Endometrial microvascular endothelial cells (primary cell): ENCODE measurements around the gene GNAQ. TPM values are rescaled to one million over a fixed set of nuclear protein-coding genes. Genes with fewer than 3 reads are reported as not detected.
"Not testable (repeated sequence)": the region's sequence is repeated elsewhere in the genome, so short reads cannot be mapped to it uniquely, and the experiment has no call there.

Source experiments
- in situ Hi-C: cut with HindIII; loops from 2 replicates; pipeline ENCODE4 v1.10.0; 2017; ENCODE audit warnings: low sequenced_read_pairs, low pct_unique_long_range_greater_than_20kb; ENCODE audit errors: inconsistent ontology term
- total RNA-seq: library from RNA; depleted of rRNA; stranded (reverse); fragments of >200 nt; gene quantifications from one replicate; pipeline ENCODE4 v1.2.3, GENCODE V29; 2015; ENCODE audit errors: inconsistent ontology term

Gene GNAQ
- 28.4 TPM for total RNA-seq

DNA sequence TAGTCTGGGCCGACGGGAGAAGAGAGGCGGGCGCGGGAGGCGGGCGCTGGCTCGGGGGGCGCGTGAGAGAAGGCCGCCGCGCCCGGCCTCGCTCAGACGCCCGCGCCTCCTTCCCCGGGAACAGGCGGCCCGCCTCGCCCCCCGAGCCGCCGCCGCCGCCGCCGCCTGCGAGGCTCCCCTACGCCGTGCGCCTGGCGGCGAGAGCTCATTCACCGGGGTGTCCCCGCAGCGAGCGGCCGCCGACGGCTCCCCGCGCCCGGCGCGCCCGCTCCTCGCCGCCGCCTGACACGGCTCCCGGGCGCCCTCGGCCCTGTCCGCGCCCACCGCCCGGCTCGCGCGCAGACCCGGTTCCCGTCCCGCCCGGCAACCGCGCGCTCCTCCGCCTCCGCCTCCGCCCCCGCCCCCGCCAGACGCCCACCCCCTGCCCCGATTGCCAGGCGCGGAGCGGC lies at the start of gene GNAQ:
Gene GNAQ, minus strand, starts transcription at position 368 of the 449 bp plus-strand sequence. CDS start 576 bp downstream, outside the sequence.
- in situ Hi-C loops = no loop called here

DNA sequence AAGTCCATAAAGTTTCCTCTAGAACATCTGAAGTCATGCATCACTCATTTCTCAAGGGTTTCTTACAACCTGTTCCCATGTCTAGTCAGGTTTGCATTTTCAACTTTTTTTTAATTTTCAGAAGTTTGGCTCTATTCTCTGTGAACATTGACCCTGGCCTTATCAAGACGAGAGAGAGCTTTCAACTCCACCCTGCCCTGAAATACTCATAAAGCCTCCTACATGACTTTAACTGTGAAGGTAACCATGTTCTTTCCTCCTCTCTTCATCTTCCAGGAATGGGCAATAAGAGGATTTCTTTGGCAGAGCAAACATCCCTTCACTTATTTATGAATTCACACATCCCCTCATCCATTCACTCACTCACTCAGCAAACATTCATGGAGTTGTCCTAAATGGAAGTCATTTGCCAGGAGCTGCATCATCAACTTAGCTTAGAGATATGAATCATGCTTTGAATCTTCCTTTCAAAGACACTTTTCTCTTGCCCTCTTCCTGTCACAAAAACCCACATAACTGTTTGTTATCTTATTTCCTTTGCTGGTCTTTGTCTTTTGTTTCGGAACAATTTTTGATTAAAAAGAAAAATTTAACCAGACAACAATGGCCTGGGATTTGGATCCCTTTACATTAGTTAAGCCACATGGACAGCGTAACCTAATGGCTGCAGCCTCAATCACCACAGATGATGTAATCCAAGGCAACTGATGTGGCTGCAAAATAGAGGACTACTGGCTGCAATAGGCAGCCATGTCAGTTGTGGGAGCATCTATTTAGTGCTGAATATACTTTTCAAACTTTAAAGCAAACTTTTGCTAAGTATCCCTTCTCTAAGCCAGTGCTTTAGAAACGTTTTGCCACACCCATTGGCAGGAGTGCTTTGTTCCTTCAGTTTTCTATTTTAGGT lies 43.0 kb upstream of the GNAQ start:
- in situ Hi-C loops = no loop called here

- in situ Hi-C loops = no loop called here
Measured at GRCh38 chr9:78073722-78074121, 42.1 kb upstream of the GNAQ start.

DNA sequence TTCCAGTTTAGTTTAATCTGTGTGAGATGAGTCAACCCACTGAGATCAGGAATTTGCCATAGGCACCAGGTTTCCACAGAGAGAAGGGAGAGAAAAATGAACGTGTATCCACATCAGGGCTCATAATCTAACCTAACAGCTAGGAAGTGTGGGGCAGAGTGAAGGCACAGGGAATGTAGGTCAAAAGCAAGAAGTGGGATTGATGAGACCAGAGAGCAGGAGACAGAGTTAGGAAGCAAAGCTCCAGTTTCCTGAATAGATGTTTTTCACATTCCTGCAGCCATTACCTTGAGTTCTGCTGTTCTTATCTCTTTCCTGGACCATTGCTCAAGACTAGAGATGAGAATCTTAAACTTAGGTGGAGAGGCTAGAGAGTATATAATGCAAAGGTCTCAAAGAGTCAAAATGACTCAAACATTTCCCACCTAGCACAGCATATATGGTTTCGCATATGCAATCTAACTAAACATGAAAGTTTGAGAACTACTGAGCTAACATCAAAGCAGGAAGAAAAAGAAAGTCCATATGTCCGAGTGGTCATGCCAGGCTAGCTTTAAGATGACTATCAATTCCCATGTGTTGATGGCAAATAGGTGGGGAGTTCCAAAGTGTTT lies 41.1 kb upstream of the GNAQ start:
- in situ Hi-C loops = no loop called here

DNA sequence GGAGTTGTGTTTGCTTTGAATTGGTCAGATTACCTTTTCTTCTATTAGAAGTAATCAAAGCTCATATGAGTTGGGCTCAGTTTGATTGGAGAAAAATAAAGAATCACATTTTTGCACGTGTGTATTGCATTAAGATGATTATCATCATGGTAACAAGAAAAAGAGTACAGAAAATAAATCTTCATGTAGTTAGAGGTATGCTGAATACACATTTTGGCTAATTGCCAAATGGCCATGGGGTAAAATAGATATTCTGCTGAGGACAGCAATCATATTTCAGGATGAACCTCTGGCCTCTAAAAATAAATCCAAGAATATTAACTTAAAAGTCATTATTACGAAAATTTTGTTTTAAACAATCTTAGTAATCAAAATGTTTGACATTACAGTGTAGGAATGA lies 38.9 kb upstream of the GNAQ start:
- in situ Hi-C loops = no loop called here

DNA sequence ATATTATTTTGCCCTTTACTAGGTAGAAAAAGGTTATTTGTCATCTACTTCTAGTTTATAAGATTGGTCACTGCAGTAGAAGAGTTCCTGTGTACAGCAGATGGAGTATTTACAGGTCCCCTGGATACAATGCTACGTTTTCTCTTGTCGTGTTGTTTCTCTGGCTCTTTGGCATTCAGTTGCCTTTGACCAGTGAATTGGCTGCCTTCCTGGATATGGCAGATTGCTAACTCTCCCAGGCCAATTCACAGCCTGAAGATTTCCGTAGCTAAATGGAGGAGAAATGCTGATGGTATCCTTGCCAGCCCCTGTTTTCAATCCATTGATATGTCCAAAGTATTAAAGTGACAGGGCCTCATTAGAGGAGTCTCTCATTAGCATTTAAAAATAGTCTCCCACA lies 32.5 kb upstream of the GNAQ start:
- in situ Hi-C loops = no loop called here

DNA sequence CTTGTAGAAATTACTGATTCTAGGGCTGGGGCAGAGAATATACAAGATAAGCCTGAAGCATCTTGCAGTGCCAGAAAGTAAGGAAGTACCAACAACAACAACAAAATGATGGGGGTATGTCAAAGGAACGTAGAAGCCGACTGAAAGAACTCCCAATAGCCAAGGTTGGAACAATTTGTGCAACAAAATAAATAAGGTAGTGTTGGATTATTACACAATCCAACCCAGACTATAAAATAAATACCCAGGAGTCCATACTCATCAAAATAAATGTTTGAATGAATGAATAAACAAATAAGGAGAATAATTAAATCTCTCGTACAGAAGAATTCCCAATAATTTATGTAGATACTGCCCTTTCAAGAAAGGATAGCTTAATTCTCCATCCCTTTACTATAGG lies 31.1 kb upstream of the GNAQ start:
- in situ Hi-C loops = no loop called here

- in situ Hi-C loops = not testable (repeated sequence)
Measured at GRCh38 chr9:78054218-78054617, 22.6 kb upstream of the GNAQ start.

- in situ Hi-C loops = no loop called here
Measured at GRCh38 chr9:78053627-78054026, 22.0 kb upstream of the GNAQ start.

- in situ Hi-C loops = no loop called here
Measured at GRCh38 chr9:78050421-78050820, 18.8 kb upstream of the GNAQ start.

DNA sequence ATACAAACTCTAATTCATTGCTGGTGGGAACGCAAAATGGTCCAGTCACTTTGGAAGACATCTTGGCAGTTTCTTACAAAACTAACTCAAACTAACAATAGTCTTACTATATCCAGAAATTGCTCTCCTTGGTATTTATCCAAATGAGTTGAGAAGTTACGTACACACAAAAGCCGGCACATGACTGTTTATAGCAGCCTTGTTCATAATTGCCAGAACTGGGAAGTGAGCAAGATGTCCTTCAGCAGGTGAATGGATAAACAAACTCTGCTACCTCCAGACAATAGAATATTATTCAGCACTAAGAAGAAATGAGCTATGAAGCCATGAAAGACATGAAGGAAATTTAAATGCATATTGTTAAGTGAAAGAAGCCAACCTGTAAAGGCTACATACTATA lies 17.9 kb upstream of the GNAQ start:
- in situ Hi-C loops = no loop called here

DNA sequence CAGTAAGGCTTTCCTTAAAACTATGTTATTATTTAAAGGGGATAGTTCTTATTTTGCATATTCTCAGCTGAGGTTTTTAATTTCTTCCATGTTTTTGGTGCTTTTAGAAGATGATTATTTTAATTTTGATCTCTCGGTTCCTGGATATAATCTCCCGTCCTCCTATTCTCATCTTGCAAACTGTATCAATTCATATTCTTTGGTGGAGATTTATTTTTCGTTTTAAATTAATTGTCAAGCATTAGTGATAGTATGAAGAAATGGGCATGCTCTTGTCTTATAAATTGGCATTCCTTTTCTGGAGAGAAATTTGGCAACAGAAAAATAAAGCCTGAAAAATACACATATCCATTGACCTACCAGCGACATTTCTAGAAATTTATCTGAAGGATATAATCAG lies 15.5 kb upstream of the GNAQ start:
- in situ Hi-C loops = no loop called here

- in situ Hi-C loops = no loop called here
Measured at GRCh38 chr9:78046112-78046511, 14.5 kb upstream of the GNAQ start.

GRCh38 chr9:78044886-78045285 lies 13.3 kb upstream of the GNAQ start:
- in situ Hi-C loops = no loop called here

DNA sequence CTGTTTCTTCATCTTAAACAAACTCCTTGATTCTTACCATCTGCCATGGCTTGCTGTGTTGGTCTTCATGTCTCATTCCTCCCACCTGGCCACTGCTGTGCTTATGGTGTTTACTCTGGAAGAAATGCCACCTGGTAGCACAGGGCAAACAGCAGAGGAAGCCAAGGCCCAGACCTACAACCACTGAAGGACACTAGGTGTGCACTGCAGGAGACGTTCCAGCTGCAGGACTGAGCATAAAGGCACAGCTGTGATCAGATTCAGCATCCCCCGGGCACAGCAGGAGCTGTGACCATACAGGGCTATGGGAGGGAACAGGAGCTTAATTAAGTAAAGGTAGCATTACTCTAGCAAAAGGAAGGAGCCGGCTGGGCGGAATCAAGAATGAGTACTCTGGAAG lies 12.6 kb upstream of the GNAQ start:
- in situ Hi-C loops = no loop called here

- in situ Hi-C loops = no loop called here
Measured at GRCh38 chr9:78041971-78042370, 10.4 kb upstream of the GNAQ start.

DNA sequence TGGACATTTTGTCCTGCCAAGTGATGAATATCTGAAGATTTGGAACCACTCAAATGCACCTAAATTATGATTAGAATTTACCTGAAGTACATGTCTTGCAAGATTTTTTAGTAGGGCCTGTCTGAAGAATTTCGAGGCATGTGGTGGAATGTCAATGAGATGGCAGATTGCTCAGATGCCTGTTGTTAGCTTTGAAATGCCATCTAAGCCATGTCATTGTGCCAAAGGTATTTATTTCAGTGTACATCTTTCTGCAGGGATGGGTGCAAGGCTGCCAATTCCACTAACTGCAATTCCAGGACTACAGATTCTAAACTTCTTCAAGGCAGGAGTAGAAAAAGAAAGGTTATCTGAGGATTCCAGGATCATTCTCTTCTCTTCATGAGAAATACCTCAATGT lies 9.1 kb upstream of the GNAQ start:
- in situ Hi-C loops = no loop called here

DNA sequence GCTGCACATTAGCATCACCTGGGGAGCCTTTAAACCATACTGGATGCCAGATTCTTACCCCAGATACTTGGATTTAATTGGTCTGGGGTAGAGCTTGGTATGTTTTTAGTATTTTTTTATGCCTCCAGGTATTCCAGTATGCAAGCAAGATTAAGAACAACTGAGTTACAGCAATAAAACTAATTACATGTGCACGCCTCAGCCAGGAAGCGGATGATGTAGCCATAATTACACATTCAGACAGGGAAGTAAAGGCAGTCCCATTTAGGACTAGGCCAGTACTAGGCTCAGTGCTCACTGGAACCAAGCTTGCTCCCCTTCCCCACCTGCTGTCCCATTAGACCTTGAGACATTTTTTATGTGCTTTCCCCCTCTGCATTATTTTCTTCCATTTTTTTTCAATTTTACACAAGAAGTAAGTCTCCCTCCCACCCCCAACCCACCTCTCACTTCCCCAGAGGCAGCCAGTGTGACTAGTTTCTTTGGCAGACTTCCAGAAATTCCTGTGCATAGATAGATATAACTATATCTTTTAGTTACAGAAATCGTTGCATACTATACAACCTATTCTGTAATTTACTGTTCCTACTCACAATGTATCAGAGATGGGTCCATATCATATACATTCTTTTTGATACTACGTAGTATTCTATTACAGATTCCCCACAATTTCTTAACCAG lies 7.1 kb upstream of the GNAQ start:
- in situ Hi-C loops = no loop called here

- in situ Hi-C loops = no loop called here
Measured at GRCh38 chr9:78035383-78035993, 3.9 kb upstream of the GNAQ start.
